GM12892 (cell line): Measurements from ENCODE around the gene GLRX5.

ENCODE experiments used
- POLR2A ChIP-seq: IDR thresholded peaks from 2 replicates; pipeline ENCODE4 v1.6.1; 2011; ENCODE audit warnings: low read depth, low read length, control low read depth
- POLR2AphosphoS5 ChIP-seq: IDR thresholded peaks from 2 replicates; pipeline ENCODE4 v1.6.1; 2011; ENCODE audit warnings: low read depth, low read length, control low read depth
- TAF1 ChIP-seq: IDR thresholded peaks from 2 replicates; pipeline ENCODE4 v1.6.1; 2011; ENCODE audit warnings: low read depth, mild to moderate bottlenecking, control low read depth, low read length, borderline replicate concordance

GRCh38 chr14:95486875-95487668 lies 47.8 kb upstream of the GLRX5 start:
- no peak for TF ChIP-seq POLR2A
- no peak for TF ChIP-seq POLR2AphosphoS5
- no peak for TF ChIP-seq TAF1
